Colonic mucosa (tissue), 4 donors: ENCODE data around the gene IRS2. TPM values are rescaled to one million over a fixed set of nuclear protein-coding genes. Genes with fewer than 3 reads are reported as not detected.

ENCODE experiments used
- DNase-seq: peaks from one replicate; pipeline ENCODE4 v3.0.0-alpha.2; 2020
- H3K27ac ChIP-seq: fragments of 200-600 bp; one replicate; pipeline ENCODE4 v1.8.0; 2021
- H3K27me3 ChIP-seq: fragments of 200-600 bp; one replicate; pipeline ENCODE4 v1.8.0; 2021
- H3K36me3 ChIP-seq: fragments of 200-600 bp; one replicate; pipeline ENCODE4 v1.8.0; 2021
- H3K4me1 ChIP-seq: fragments of 200-600 bp; one replicate; pipeline ENCODE4 v1.8.0; 2021; ENCODE audit warnings: mild to moderate bottlenecking
- H3K4me3 ChIP-seq: fragments of 200-600 bp; one replicate; pipeline ENCODE4 v1.8.0; 2021
- H3K9ac ChIP-seq, 2 donors: one replicate each; pipeline ENCODE4 v1.7.0; 2013; ENCODE audit warnings: control low read depth in 2 of 2, low read depth in 2 of 2, low read length in 2 of 2
- H3K9me3 ChIP-seq: fragments of 200-600 bp; one replicate; pipeline ENCODE4 v1.8.0; 2021
- intact Hi-C: fragments of 100-400 bp; cut with DNase I; formaldehyde crosslinking; loops from one replicate; pipeline ENCODE4 v1.14.1; 2022
- total RNA-seq, 2 donors: library from RNA; stranded (reverse); fragmentation: NEBNext Ultra II Directional in 1 of 2; extraction: Animal tissue kit (Norgen Biotek cat#: 25700) in 1 of 2; gene quantifications; one replicate each; pipeline ENCODE4 v1.2.1, GENCODE V29; 2021
- TF ChIP-seq, protein P1 (sequence below): fragments of 200-600 bp; IDR thresholded peaks from one replicate; pipeline ENCODE4 v1.8.0; 2022; ENCODE audit warnings: antibody characterized with exemption, mild to moderate bottlenecking
- donor health status: healthy.
- donor health status: DM: no; HTN: no; CAD: no.
- donor health status: DM: no; HTN: no; CAD: no.

The IRS2 gene
- total RNA-seq, 2 donors from 2014 or later: 6.7 to 23.0 TPM

DNA sequence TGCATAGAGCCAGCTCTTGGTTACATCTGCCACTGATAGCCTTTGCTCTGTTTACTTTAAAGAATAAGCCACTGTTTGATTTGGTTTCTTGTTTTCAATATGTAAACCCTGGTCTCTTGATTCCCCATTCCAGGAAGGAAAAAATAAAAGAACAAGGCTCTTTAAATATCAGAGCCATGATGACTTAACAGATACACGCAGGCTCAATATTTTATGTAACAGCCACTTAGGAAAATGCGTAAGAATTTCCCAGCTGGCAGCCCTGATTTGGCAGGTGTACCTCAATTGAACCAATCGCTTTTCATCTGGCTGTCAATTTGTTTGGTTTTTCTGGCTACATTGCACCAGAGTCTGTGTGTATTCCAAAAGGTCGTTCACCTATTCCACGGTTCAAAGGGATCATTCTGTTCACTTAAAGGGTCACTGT, 65.6 kb downstream of the IRS2 start:
- no peak for DNase-seq
- intact Hi-C loops: no loop called here
- H3K27ac ChIP-seq: no peak overlapping the region

GRCh38 chr13:109719962-109720646, 66.3 kb downstream of the IRS2 start:
- Histone ChIP-seq H3K36me3 (no peaks in the 10 kb centered on the region), H3K27ac (no peak overlapping the region), H3K27me3 (no peaks in the 10 kb centered on the region), H3K9ac (no peak overlapping the region), H3K4me3 (no peak overlapping the region), H3K4me1 (no peaks in the 10 kb centered on the region), H3K9me3 (no peaks in the 10 kb centered on the region)
- TF ChIP-seq, protein P1, sequence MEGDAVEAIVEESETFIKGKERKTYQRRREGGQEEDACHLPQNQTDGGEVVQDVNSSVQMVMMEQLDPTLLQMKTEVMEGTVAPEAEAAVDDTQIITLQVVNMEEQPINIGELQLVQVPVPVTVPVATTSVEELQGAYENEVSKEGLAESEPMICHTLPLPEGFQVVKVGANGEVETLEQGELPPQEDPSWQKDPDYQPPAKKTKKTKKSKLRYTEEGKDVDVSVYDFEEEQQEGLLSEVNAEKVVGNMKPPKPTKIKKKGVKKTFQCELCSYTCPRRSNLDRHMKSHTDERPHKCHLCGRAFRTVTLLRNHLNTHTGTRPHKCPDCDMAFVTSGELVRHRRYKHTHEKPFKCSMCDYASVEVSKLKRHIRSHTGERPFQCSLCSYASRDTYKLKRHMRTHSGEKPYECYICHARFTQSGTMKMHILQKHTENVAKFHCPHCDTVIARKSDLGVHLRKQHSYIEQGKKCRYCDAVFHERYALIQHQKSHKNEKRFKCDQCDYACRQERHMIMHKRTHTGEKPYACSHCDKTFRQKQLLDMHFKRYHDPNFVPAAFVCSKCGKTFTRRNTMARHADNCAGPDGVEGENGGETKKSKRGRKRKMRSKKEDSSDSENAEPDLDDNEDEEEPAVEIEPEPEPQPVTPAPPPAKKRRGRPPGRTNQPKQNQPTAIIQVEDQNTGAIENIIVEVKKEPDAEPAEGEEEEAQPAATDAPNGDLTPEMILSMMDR: no peak
- intact Hi-C loops: no loop called here
- DNase-seq: no peak

More for the DNA sequence above, 65.6 kb downstream of the IRS2 start:
- TF ChIP-seq, protein P1: no peak
- Histone ChIP-seq H3K36me3 (no peaks in the 10 kb centered on the region), H3K9ac (no peak overlapping the region), H3K4me1 (no peaks in the 10 kb centered on the region), H3K4me3 (no peak overlapping the region), H3K9me3 (no peaks in the 10 kb centered on the region), H3K27me3 (no peaks in the 10 kb centered on the region)

DNA sequence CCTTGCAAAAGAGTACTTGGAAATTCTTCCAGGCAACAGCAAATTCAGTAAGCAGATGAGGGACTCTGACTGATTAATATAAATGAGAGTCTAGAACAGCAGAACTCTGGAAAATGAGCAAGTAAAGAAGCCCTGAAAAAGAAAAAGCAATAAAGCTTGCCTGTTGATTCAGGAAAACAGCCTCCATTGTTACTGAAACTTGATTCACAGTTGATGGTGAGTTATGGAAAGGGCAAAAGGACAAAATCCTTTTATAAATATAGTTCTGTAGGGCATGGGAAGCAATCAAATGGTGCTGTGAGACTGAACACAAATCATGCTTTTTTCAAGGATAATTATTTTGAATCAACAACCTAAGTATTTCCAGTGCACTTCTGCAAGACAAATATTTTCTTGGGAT, 67.7 kb downstream of the IRS2 start:
- Histone ChIP-seq H3K27me3 (no peaks in the 10 kb centered on the region), H3K9me3 (no peaks in the 10 kb centered on the region), H3K27ac (no peak overlapping the region), H3K36me3 (no peaks in the 10 kb centered on the region), H3K4me3 (no peak overlapping the region), H3K9ac (no peak overlapping the region), H3K4me1 (no peaks in the 10 kb centered on the region)
- intact Hi-C loops: no loop called here
- TF ChIP-seq, protein P1: no peak
- no peak for DNase-seq

GRCh38 chr13:109717686-109718085, 68.7 kb downstream of the IRS2 start:
- intact Hi-C loops: no loop called here
- TF ChIP-seq, protein P1: no peak

DNA sequence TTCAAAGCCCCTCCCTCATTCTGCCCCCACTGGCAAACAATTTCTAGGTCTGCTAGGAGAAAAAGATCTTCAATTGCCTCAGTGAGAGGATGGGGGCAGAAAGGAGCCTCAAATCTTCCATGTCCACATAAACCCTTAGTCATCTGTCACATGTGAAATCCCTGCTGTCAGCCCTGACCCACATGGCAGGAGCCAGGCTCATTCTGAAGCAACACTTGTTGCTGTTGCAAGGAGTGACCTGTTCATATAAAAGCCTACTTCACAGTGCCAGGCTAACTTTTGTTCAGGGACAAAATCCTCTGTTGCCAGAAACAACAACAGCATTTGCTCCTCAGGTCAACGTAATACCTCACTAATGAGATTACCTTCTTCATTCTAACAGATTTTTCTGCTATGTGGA, 70.5 kb downstream of the IRS2 start:
- H3K27ac ChIP-seq: no peak overlapping the region
- H3K4me1 ChIP-seq: no peaks in the 10 kb centered on the region
- intact Hi-C loops: no loop called here
- no peak overlapping the region for H3K9ac ChIP-seq
- TF ChIP-seq, protein P1: no peak
- no peaks in the 10 kb centered on the region for H3K36me3 ChIP-seq
- H3K4me3 ChIP-seq: no peak overlapping the region
- no peak for DNase-seq
- H3K9me3 ChIP-seq: no peaks in the 10 kb centered on the region
- no peaks in the 10 kb centered on the region for H3K27me3 ChIP-seq

More at GRCh38 chr13:109717686-109718085, 68.7 kb downstream of the IRS2 start:
- DNase-seq: no peak
- no peaks in the 10 kb centered on the region for H3K4me1 ChIP-seq
- no peaks in the 10 kb centered on the region for H3K36me3 ChIP-seq
- H3K4me3 ChIP-seq: no peak overlapping the region
- no peaks in the 10 kb centered on the region for H3K9me3 ChIP-seq
- no peaks in the 10 kb centered on the region for H3K27me3 ChIP-seq
- no peak overlapping the region for H3K27ac ChIP-seq
- no peak overlapping the region for H3K9ac ChIP-seq
